HEK293 (cell line): ENCODE results near the gene GM2A.
A peak's percentile ranks its signal among the peaks of the same experiment; 100 is the strongest.

Experiments
- CTCF ChIA-PET: fragments of 350-600 bp; formaldehyde crosslinking; extraction: SDS; loops from one replicate; lab custom pipeline; 2021; ENCODE audit warnings: antibody characterized with exemption; lab: Yijun Ruan, JAX
- POLR2A ChIA-PET: fragments of 300-600 bp; formaldehyde crosslinking; extraction: SDS; loops from one replicate; lab custom pipeline; 2020; ENCODE audit warnings: antibody characterized with exemption, inconsistent platforms; lab: Yijun Ruan, JAX
- H3K27ac ChIP-seq: fragments of 200-500 bp; sonication (Bioruptor generic); 2 replicates; pipeline ENCODE4 v1.5.1; 2014; ENCODE audit warnings: low read depth, low read length, control low read depth, inconsistent platforms; ENCODE audit errors: extremely low read depth
- H3K36me3 ChIP-seq, 2 experiments: fragments of 200-500 bp in 1 of 2; sonication (Bioruptor generic) in 1 of 2; 1 replicate in 1 of 2; 2 replicates in 1 of 2; pipeline ENCODE4 v1.5.1; 2014 to 2017; ENCODE audit warnings: inconsistent platforms in 2 of 2, low read length in 2 of 2; ENCODE audit not compliant: control insufficient read depth in 2 of 2, insufficient read depth in 1 of 2
- H3K4me1 ChIP-seq: fragments of 200-500 bp; sonication (Bioruptor generic); 2 replicates; pipeline ENCODE4 v1.5.1; 2014; ENCODE audit warnings: mild to moderate bottlenecking, low read length, inconsistent platforms; ENCODE audit not compliant: control insufficient read depth, insufficient read depth
- H3K4me3 ChIP-seq: 2 replicates; pipeline ENCODE4 v1.5.1; 2011; ENCODE audit warnings: low read depth, mild to moderate bottlenecking, control low read depth, low read length, moderate library complexity
- H3K9me3 ChIP-seq: fragments of 200-500 bp; sonication (Bioruptor generic); 2 replicates; pipeline ENCODE4 v1.5.1; 2014; ENCODE audit warnings: low read depth, low read length, inconsistent platforms; ENCODE audit not compliant: control insufficient read depth, insufficient read depth
- EGR2 ChIP-seq: fragments of 450-650 bp; formaldehyde crosslinking; IDR thresholded peaks from 2 replicates; pipeline ENCODE4 v1.5.1; 2016; ENCODE audit warnings: low read depth, missing biosample characterization, missing genetic modification characterization
- GLI2 ChIP-seq: fragments of 450-650 bp; formaldehyde crosslinking; IDR thresholded peaks from 2 replicates; pipeline ENCODE4; 2017; ENCODE audit warnings: missing biosample characterization, missing genetic modification characterization, low read depth, borderline replicate concordance
- GLIS2 ChIP-seq: fragments of 450-650 bp; formaldehyde crosslinking; IDR thresholded peaks from 2 replicates; pipeline ENCODE4 v1.5.1; 2016; ENCODE audit warnings: missing biosample characterization, missing genetic modification characterization
- MZF1 ChIP-seq: fragments of 450-650 bp; formaldehyde crosslinking; IDR thresholded peaks from 2 replicates; pipeline ENCODE4 v1.5.1; 2017; ENCODE audit warnings: missing biosample characterization, missing genetic modification characterization, borderline replicate concordance
- PBX3 ChIP-seq: sonication (generic); formaldehyde crosslinking; IDR thresholded peaks from 2 replicates; pipeline ENCODE4 v1.8.1; 2022; ENCODE audit warnings: mild to moderate bottlenecking, moderate library complexity, missing genetic modification reagents
- PRDM10 ChIP-seq: fragments of 450-650 bp; formaldehyde crosslinking; IDR thresholded peaks from 2 replicates; pipeline ENCODE4 v1.5.1; 2016; ENCODE audit warnings: missing biosample characterization, missing genetic modification characterization
- RBAK ChIP-seq: fragments of 450-650 bp; formaldehyde crosslinking; IDR thresholded peaks from 2 replicates; pipeline ENCODE4 v1.5.1; 2016; ENCODE audit warnings: missing biosample characterization, missing genetic modification characterization
- SALL2 ChIP-seq: fragments of 450-650 bp; formaldehyde crosslinking; IDR thresholded peaks from 2 replicates; pipeline ENCODE4 v1.5.0; 2017; ENCODE audit warnings: missing biosample characterization, mild to moderate bottlenecking, missing genetic modification characterization, borderline replicate concordance
- SCRT1 ChIP-seq: fragments of 450-650 bp; formaldehyde crosslinking; IDR thresholded peaks from 2 replicates; pipeline ENCODE4 v1.5.1; 2016; ENCODE audit warnings: missing biosample characterization, missing genetic modification characterization, borderline replicate concordance
- SCRT2 ChIP-seq: fragments of 450-650 bp; formaldehyde crosslinking; IDR thresholded peaks from 2 replicates; pipeline ENCODE4 v1.5.1; 2016; ENCODE audit warnings: missing biosample characterization, missing genetic modification characterization
- SP2 ChIP-seq: fragments of 450-650 bp; formaldehyde crosslinking; IDR thresholded peaks from 2 replicates; pipeline ENCODE4 v1.5.1; 2016; ENCODE audit warnings: missing biosample characterization, missing genetic modification characterization
- TRIM28 ChIP-seq: IDR thresholded peaks from 2 replicates; pipeline ENCODE4 v1.6.1; 2011; ENCODE audit warnings: low read length, control low read depth, borderline replicate concordance
- ZBTB17 ChIP-seq: fragments of 450-650 bp; formaldehyde crosslinking; IDR thresholded peaks from 2 replicates; pipeline ENCODE4 v1.5.1; 2016; ENCODE audit warnings: missing biosample characterization, missing genetic modification characterization
- ZFHX2 ChIP-seq: fragments of 450-650 bp; formaldehyde crosslinking; conservative IDR thresholded peaks from 2 replicates; pipeline ENCODE4 v1.5.1; 2016; ENCODE audit warnings: missing biosample characterization, missing genetic modification characterization
- ZFP3 ChIP-seq: fragments of 450-650 bp; formaldehyde crosslinking; IDR thresholded peaks from 2 replicates; pipeline ENCODE4 v1.5.1; 2016; ENCODE audit warnings: low read depth, missing biosample characterization, missing genetic modification characterization
- ZNF112 ChIP-seq: fragments of 450-650 bp; formaldehyde crosslinking; IDR thresholded peaks from 2 replicates; pipeline ENCODE4 v1.5.0; 2017; ENCODE audit warnings: missing biosample characterization, missing genetic modification characterization
- ZNF169 ChIP-seq: fragments of 450-650 bp; formaldehyde crosslinking; IDR thresholded peaks from 2 replicates; pipeline ENCODE4 v1.5.1; 2016; ENCODE audit warnings: missing biosample characterization, missing genetic modification characterization
- ZNF274 ChIP-seq, 2 experiments: fragments of 200-500 bp in 1 of 2; fragments of 450-650 bp in 1 of 2; sonication (Bioruptor generic) in 1 of 2; formaldehyde crosslinking in 1 of 2; IDR thresholded peaks; 2 replicates each; pipeline versions ENCODE4 v1.5.1 to v1.6.1; 2014 to 2016; ENCODE audit warnings: borderline replicate concordance in 1 of 2, inconsistent platforms in 1 of 2, low read length in 1 of 2, missing biosample characterization in 1 of 2, missing genetic modification characterization in 1 of 2
- ZNF324 ChIP-seq: fragments of 450-650 bp; formaldehyde crosslinking; IDR thresholded peaks from 2 replicates; pipeline ENCODE4 v1.5.1; 2016; ENCODE audit warnings: missing biosample characterization, missing genetic modification characterization
- ZNF335 ChIP-seq: fragments of 450-650 bp; formaldehyde crosslinking; conservative IDR thresholded peaks from 2 replicates; pipeline ENCODE4 v1.5.1; 2016; ENCODE audit warnings: missing biosample characterization, missing genetic modification characterization
- ZNF37A ChIP-seq: fragments of 450-650 bp; IDR thresholded peaks from 2 replicates; pipeline ENCODE4 v1.5.1; 2018; ENCODE audit warnings: missing biosample characterization, missing genetic modification characterization
- ZNF426 ChIP-seq: fragments of 450-650 bp; formaldehyde crosslinking; IDR thresholded peaks from 2 replicates; pipeline ENCODE4 v1.5.1; 2017; ENCODE audit warnings: missing biosample characterization, missing genetic modification characterization, mild to moderate bottlenecking, inconsistent platforms, moderate library complexity
- ZNF585B ChIP-seq: fragments of 450-650 bp; formaldehyde crosslinking; IDR thresholded peaks from 2 replicates; pipeline ENCODE4 v1.5.1; 2016; ENCODE audit warnings: missing biosample characterization, missing genetic modification characterization
- ZNF610 ChIP-seq: fragments of 450-650 bp; formaldehyde crosslinking; IDR thresholded peaks from 2 replicates; pipeline ENCODE4 v1.5.1; 2016; ENCODE audit warnings: missing biosample characterization, missing genetic modification characterization, borderline replicate concordance
- ZNF654 ChIP-seq: fragments of 450-650 bp; formaldehyde crosslinking; IDR thresholded peaks from 2 replicates; pipeline ENCODE4 v1.5.1; 2016; ENCODE audit warnings: low read depth, missing biosample characterization, missing genetic modification characterization
- ZNF707 ChIP-seq: fragments of 450-650 bp; formaldehyde crosslinking; IDR thresholded peaks from 2 replicates; pipeline ENCODE4 v1.5.1; 2016; ENCODE audit warnings: missing biosample characterization, missing genetic modification characterization
- ZNF76 ChIP-seq: fragments of 450-650 bp; formaldehyde crosslinking; IDR thresholded peaks from 2 replicates; pipeline ENCODE4; 2016; ENCODE audit warnings: low read depth, missing biosample characterization, missing genetic modification characterization, borderline replicate concordance
- ZNF768 ChIP-seq: fragments of 450-650 bp; formaldehyde crosslinking; IDR thresholded peaks from 2 replicates; pipeline ENCODE4 v1.5.1; 2018; ENCODE audit warnings: missing biosample characterization, mild to moderate bottlenecking, missing genetic modification characterization

The GM2A gene

GRCh38 chr5:151296974-151297373 lies 44.0 kb downstream of the GM2A start (continued):
- TF ChIP-seq ZNF610 (no peak), GLIS2 (no peak), SP2 (tag by site-specific recombination) (no peak), ZNF707 (tag by site-specific recombination) (no peak), ZNF169 (tag by site-specific recombination) (no peak), ZNF76 (tag by site-specific recombination) (no peak), ZNF37A (tag by site-specific recombination) (no peak)

GRCh38 chr5:151298063-151298855 lies 45.3 kb downstream of the GM2A start:
- no peaks in the 10 kb centered on the region for H3K4me1 ChIP-seq
- H3K27ac ChIP-seq: no peak overlapping the region
- H3K4me3 ChIP-seq: no peak overlapping the region
- ChIA-PET POLR2A (no interaction called here), CTCF (interaction anchor here (0.6 to 1.7 kb wide), 7 partner anchors 9 to 753 kb away, joined by 3 to 7 read pairs (median 3); no protein-coding TSS in a partner anchor)
- no peaks in the 10 kb centered on the region for H3K9me3 ChIP-seq
- TF ChIP-seq SP2 (tag by site-specific recombination) (no peak), TRIM28 (no peak), SALL2 (tag by site-specific recombination) (no peak), SCRT1 (peak; percentile 68), RBAK (tag by site-specific recombination) (no peak), ZNF654 (tag by site-specific recombination) (peak; percentile 65), MZF1 (no peak), ZNF324 (tag by site-specific recombination) (no peak), EGR2 (tag by site-specific recombination) (peak; percentile 64), ZNF335 (tag by site-specific recombination) (peak; percentile 45; the same call in 1 of the 2 replicates), ZBTB17 (peak; percentile 65; the same call in 1 of the 2 replicates), GLI2 (no peak), ZNF274 (IDR thresholded peaks at IDR 0.05; ENCODE audit: low read length) (no peak), ZNF274 (tag by site-specific recombination; IDR thresholded peaks at IDR 0.05; ENCODE audit: borderline replicate concordance) (no peak), ZNF768 (no peak), ZFP3 (tag by site-specific recombination) (no peak), ZFHX2 (tag by site-specific recombination) (0 out of 2 replicates have a peak, but pooled peaks have one; percentile 19), ZNF585B (tag by site-specific recombination) (no peak), SCRT2 (peak; percentile 93), PRDM10 (tag by site-specific recombination) (peak; percentile 69), ZNF112 (tag by site-specific recombination) (no peak), ZNF37A (tag by site-specific recombination) (no peak), PBX3 (CRISPR knock-in tag) (no peak), ZNF426 (tag by site-specific recombination) (no peak)
- H3K36me3 ChIP-seq: no peaks in the 10 kb centered on the region
